Lower lobe of right lung (tissue), 2 donors: ENCODE measurements around the gene MANBA. TPM values are rescaled to one million over a fixed set of nuclear protein-coding genes. Genes with fewer than 3 reads are reported as not detected.

Experiments used
- ATAC-seq, 2 donors: fragments of 200-7000 bp; cut with Tn5 transposase; one replicate each; pipeline ENCODE4 v1.9.1; 2020 to 2022; ENCODE audit warnings: mild to moderate bottlenecking in 2 of 2, moderate library complexity in 2 of 2
- DNase-seq: peaks from one replicate; pipeline ENCODE4 v3.0.0-alpha.2; 2020
- H3K27ac ChIP-seq: fragments of 200-600 bp; one replicate; pipeline ENCODE4 v1.8.0; 2022
- H3K27me3 ChIP-seq: fragments of 200-600 bp; one replicate; pipeline ENCODE4 v1.8.0; 2022; ENCODE audit warnings: low read depth
- H3K36me3 ChIP-seq: fragments of 200-600 bp; one replicate; pipeline ENCODE4 v1.8.0; 2022; ENCODE audit warnings: mild to moderate bottlenecking
- H3K4me1 ChIP-seq: fragments of 200-600 bp; one replicate; pipeline ENCODE4 v1.8.0; 2022
- H3K4me3 ChIP-seq: fragments of 200-600 bp; one replicate; pipeline ENCODE4 v1.8.0; 2022; ENCODE audit warnings: mild to moderate bottlenecking
- H3K9me3 ChIP-seq: fragments of 200-600 bp; one replicate; pipeline ENCODE4 v1.8.0; 2022
- intact Hi-C: fragments of 100-400 bp; cut with DNase I; formaldehyde crosslinking; loops from one replicate; pipeline ENCODE4 v1.11.0; 2022
- total RNA-seq: library from RNA; stranded (reverse); fragmentation: NEBNext Ultra II Directional; extraction: Animal tissue kit (Norgen Biotek cat#: 25700); gene quantifications from one replicate; pipeline ENCODE4 v1.2.1, GENCODE V29; 2021
- TF ChIP-seq, protein P1 (sequence below): fragments of 200-600 bp; IDR thresholded peaks from one replicate; pipeline ENCODE4 v1.8.0; 2022; ENCODE audit warnings: antibody characterized with exemption, mild to moderate bottlenecking
- donor health status: DM: no; HTN: yes; CAD: no; lungs with severe emphysema.

MANBA gene
- total RNA-seq, 1 donor from 2014 or later, result 68.2 TPM

DNA sequence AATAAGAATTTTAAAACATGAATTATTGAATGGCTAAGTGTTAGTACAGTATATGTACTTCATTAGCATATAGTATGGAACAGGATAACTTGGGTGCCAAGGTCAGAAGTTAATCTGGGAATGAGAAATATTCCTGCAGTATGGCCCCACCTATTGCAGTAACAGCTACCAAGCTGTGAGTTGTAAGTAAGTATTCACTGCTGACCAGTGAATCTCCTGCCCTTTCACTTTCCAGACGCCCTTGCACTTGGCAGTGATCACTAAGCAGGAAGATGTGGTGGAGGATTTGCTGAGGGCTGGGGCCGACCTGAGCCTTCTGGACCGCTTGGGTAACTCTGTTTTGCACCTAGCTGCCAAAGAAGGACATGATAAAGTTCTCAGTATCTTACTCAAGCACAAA, 154.5 kb downstream of the MANBA start:
- Histone ChIP-seq H3K27ac (no peak overlapping the region), H3K4me3 (no peak overlapping the region), H3K4me1 (no peaks in the 10 kb centered on the region), H3K27me3 (no peaks in the 10 kb centered on the region), H3K36me3 (peaks cover 100% of the 10 kb centered on the region), H3K9me3 (no peaks in the 10 kb centered on the region)
- intact Hi-C loops, result no loop called here
- DNase-seq, result no peak
- TF ChIP-seq, protein P1, sequence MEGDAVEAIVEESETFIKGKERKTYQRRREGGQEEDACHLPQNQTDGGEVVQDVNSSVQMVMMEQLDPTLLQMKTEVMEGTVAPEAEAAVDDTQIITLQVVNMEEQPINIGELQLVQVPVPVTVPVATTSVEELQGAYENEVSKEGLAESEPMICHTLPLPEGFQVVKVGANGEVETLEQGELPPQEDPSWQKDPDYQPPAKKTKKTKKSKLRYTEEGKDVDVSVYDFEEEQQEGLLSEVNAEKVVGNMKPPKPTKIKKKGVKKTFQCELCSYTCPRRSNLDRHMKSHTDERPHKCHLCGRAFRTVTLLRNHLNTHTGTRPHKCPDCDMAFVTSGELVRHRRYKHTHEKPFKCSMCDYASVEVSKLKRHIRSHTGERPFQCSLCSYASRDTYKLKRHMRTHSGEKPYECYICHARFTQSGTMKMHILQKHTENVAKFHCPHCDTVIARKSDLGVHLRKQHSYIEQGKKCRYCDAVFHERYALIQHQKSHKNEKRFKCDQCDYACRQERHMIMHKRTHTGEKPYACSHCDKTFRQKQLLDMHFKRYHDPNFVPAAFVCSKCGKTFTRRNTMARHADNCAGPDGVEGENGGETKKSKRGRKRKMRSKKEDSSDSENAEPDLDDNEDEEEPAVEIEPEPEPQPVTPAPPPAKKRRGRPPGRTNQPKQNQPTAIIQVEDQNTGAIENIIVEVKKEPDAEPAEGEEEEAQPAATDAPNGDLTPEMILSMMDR, result no peak
- no peak for ATAC-seq

DNA sequence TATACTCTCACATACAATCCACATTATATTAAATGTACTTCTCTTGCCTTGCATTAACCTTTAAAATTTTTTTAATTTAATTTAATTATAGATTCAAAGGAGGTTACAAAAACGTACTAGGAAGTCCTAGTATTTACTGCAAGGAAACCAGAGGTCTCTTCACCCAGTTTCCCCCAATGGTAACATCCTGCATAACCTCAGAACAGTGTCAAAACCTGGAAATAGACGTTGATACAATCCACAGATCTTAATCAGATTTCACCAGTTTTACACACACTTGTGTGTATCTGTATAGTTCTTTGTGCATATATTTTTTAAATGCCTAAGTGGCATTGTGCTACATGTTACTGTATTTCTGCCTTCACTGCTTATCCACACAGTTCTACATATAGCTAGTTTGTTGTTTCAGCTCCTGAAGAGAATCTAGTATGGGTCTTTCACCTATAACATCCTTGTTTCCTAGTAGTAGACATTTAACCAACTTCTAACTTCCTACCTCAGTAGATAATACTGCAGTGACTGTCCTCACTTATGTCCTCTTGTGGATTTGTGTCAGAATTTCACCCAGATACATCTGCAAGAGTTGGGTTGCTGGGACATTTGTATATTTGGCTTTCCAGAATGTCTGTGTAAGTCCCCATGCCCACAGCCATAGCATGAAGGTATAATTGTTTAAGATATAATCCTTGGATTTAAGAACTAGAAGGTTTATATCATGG, 156.4 kb downstream of the MANBA start:
- H3K9me3 ChIP-seq, result no peaks in the 10 kb centered on the region
- TF ChIP-seq, protein P1, result no peak
- H3K27ac ChIP-seq, result no peak overlapping the region
- no peak overlapping the region for H3K4me3 ChIP-seq
- H3K4me1 ChIP-seq, result no peaks in the 10 kb centered on the region
- DNase-seq (no peak), ATAC-seq (no peak)
- intact Hi-C loops, result no loop called here
- H3K36me3 ChIP-seq, result peaks cover 100% of the 10 kb centered on the region
- no peaks in the 10 kb centered on the region for H3K27me3 ChIP-seq

DNA sequence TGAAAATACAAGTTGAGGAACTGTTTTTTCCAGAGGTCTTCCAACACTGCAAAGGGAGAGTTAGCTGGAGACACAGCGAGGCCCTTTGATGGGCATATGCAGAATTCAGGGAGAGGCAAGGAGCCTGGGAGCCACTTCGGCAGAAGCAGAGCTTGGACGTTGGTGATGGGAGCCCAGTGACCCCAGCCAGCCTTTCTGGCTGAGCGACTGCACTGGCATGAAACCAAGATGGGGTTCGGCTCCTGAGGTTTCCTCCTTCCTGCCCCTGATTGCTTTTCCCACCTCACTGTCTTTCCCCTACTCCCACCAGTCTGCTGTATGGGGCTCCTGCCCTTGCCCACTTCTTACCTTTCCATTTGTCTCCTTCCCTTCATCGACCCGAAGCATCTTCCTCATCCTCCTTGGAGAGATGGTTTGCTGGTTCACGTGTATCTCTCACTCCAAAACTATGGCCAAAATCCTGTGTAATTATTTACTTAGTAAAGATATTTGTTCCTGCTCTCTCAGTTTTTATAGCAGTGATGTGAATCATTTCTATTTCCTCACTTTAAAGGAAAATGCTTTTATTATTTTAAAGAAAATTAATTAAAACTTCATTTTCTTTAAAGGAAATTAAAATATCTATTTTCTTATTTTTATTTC, 159.1 kb downstream of the MANBA start:
- H3K36me3 ChIP-seq, result peaks cover 100% of the 10 kb centered on the region
- no peaks in the 10 kb centered on the region for H3K27me3 ChIP-seq
- intact Hi-C loops, result no loop called here
- H3K4me1 ChIP-seq, result peaks cover 18% of the 10 kb centered on the region
- no peak overlapping the region for H3K4me3 ChIP-seq
- ATAC-seq (no peak), DNase-seq (no peak)
- H3K27ac ChIP-seq, result no peak overlapping the region
- H3K9me3 ChIP-seq, result no peaks in the 10 kb centered on the region
- TF ChIP-seq, protein P1, result no peak

DNA sequence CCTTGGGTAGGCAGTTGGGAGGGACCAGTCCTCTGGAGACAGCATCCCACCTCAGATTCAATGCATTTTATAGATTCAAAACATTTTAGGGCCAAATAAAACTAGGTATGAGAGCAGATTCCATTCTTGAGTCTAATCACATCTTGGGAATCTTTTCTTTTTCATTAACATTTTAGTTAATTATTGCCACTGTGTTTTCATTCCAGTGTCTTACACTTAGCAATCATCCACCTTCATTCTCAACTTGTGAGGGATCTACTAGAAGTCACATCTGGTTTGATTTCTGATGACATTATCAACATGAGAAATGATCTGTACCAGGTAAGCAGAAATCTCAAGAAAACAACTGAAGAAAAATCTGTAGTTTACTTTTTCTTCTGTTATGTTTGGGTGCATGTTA, 160.1 kb downstream of the MANBA start:
- DNase-seq (no peak), ATAC-seq (no peak)
- Histone ChIP-seq H3K4me3 (no peak overlapping the region), H3K9me3 (no peaks in the 10 kb centered on the region), H3K4me1 (peaks cover 18% of the 10 kb centered on the region), H3K27me3 (no peaks in the 10 kb centered on the region), H3K36me3 (peaks cover 100% of the 10 kb centered on the region), H3K27ac (no peak overlapping the region)
- TF ChIP-seq, protein P1, result no peak
- intact Hi-C loops, result no loop called here

DNA sequence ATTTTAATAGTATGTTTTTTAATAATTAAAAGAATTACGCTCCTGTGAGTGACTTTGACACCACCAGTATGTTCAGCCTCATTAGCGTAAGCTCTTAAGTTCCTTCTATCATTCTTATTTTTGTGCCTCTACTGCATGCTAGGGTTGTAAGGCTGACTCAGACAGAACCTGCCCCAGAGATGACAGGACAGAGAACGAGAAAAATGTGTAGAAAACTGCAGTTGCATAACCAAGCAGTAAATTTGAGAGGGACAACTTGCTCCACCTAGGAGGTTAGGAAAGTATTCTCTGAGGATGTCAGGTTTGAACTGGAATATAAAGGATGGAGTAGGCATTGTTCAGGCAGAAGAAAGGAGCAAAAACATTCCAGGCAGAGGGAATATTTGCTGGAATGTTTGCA, 160.9 kb downstream of the MANBA start:
- peaks cover 18% of the 10 kb centered on the region for H3K4me1 ChIP-seq
- peaks cover 100% of the 10 kb centered on the region for H3K36me3 ChIP-seq
- no peak overlapping the region for H3K4me3 ChIP-seq
- DNase-seq, result no peak
- intact Hi-C loops, result no loop called here
- H3K27me3 ChIP-seq, result no peaks in the 10 kb centered on the region
- no peak overlapping the region for H3K27ac ChIP-seq
- TF ChIP-seq, protein P1, result no peak
- no peak for ATAC-seq
- H3K9me3 ChIP-seq, result no peaks in the 10 kb centered on the region
